ENCODE results near the gene TSNAXIP1. TPM values are rescaled to one million over a fixed set of nuclear protein-coding genes. Genes with fewer than 3 reads are reported as not detected.
A peak's percentile ranks its signal among the peaks of the same experiment; 100 is the strongest.

The TSNAXIP1 gene
- total and polyA plus RNA-seq, 8 donors = 0.52 to 7.1 (median 6.2) TPM

DNA sequence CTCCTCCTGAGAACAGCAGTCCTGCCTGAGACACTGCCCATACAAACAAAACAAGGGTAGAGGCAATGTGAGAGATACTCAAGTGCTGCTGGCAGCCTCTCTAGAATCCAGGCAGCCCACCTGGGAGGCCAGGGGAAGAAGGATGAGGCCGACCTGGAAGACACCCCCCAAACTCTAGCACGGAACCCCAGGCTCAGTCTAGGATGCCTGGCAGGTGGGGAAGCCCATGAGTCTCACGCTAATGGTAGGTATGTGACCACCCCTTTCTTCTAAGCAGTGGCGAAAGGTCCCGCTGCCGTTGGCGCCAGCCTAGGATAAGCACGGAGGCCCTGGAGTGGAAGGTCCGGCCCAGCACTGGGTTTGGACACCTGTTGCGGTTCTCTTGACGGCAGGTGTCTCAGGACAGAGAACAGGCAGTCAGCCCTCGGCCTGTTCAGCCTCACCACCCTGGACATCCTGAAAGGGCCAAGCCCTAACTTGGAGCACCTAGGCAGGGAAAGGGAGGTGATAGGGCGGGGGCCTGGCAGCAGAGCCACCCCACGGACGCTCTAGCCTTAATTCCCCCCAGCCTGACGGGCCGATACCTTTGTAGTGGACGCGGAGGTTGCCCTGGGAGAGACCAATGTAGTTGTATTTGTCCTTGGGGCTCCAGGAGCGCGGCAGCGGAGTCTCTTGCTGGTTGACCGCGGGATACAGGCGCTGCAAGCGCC lies 816 bp upstream of the TSNAXIP1 start:
- peak overlapping the region; percentile 90 to 92 for H3K4me3 ChIP-seq
- DNase-seq = peak in 1 of 4 donors; percentile 77

DNA sequence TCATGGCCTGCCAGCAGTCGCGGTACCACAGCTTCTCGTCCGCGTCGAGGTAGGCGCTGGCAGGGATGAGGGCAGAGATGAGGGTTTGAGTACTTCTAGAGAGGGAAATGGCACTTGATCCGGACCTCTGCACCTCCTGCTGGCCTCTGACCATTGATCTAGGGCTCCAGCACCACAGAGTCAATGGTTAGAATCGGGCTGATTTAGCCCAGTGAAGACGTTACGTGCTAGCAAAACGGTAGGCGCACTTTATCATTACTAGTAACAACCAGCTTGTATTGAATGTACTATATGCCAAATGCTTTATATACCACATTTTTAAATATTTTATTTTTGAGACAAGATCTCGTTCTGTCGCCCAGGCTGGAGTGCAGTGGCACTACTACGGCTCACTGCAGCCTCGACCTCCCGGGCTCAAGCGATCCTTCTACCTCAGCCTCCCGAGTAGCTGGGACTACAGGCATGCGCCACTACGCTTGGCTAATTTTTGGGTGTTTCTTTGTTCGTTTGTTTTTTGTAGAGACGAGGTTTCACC lies 526 bp downstream of the TSNAXIP1 start:
- ATAC-seq = no peak
- peak overlapping the region; percentile 90 to 92 for H3K4me3 ChIP-seq
- peak in 1 of 4 donors; percentile 39 for DNase-seq
- H3K9me3 ChIP-seq = no peaks in the 10 kb centered on the region
- TF ChIP-seq, protein P1, sequence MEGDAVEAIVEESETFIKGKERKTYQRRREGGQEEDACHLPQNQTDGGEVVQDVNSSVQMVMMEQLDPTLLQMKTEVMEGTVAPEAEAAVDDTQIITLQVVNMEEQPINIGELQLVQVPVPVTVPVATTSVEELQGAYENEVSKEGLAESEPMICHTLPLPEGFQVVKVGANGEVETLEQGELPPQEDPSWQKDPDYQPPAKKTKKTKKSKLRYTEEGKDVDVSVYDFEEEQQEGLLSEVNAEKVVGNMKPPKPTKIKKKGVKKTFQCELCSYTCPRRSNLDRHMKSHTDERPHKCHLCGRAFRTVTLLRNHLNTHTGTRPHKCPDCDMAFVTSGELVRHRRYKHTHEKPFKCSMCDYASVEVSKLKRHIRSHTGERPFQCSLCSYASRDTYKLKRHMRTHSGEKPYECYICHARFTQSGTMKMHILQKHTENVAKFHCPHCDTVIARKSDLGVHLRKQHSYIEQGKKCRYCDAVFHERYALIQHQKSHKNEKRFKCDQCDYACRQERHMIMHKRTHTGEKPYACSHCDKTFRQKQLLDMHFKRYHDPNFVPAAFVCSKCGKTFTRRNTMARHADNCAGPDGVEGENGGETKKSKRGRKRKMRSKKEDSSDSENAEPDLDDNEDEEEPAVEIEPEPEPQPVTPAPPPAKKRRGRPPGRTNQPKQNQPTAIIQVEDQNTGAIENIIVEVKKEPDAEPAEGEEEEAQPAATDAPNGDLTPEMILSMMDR (IDR thresholded peaks at IDR 0.05) = no peak
- peak overlapping the region in 1 of 2 donors; percentile 87 for H3K27ac ChIP-seq
- H3K4me1 ChIP-seq = peaks cover 11 to 32% of the 10 kb centered on the region in 2 donors
- H3K27me3 ChIP-seq = no peaks in the 10 kb centered on the region
- intact Hi-C loops (cut with DNase I) = no loop called here
- H3K36me3 ChIP-seq = peaks cover 0 to 15% of the 10 kb centered on the region in 2 donors

More for the DNA sequence above, 816 bp upstream of the TSNAXIP1 start:
- Histone ChIP-seq H3K36me3 (peaks cover 0 to 25% of the 10 kb centered on the region in 2 donors), H3K9me3 (no peaks in the 10 kb centered on the region), H3K27me3 (no peaks in the 10 kb centered on the region), H3K27ac (peak overlapping the region; percentile 45 to 87), H3K4me1 (peaks cover 11 to 44% of the 10 kb centered on the region in 2 donors)
- peak; percentile 12 for ATAC-seq
- intact Hi-C loops (cut with DNase I) = no loop called here
- TF ChIP-seq, protein P1 (IDR thresholded peaks at IDR 0.05) = no peak

GRCh38 chr16:67811899-67812298 lies 5.2 kb downstream of the TSNAXIP1 start:
- H3K4me3 ChIP-seq = no peak overlapping the region
- DNase-seq (no peak), ATAC-seq (no peak)
- H3K27ac ChIP-seq = no peak overlapping the region
- intact Hi-C loops (cut with DNase I) = no loop called here
- TF ChIP-seq, protein P1 (IDR thresholded peaks at IDR 0.05) = no peak
- peaks cover 0 to 7% of the 10 kb centered on the region in 2 donors for H3K4me1 ChIP-seq
- H3K36me3 ChIP-seq = no peaks in the 10 kb centered on the region
- no peaks in the 10 kb centered on the region for H3K9me3 ChIP-seq
- no peaks in the 10 kb centered on the region for H3K27me3 ChIP-seq

- TF ChIP-seq, protein P1 (IDR thresholded peaks at IDR 0.05) = no peak
- intact Hi-C loops (cut with DNase I) = no loop called here
Measured at GRCh38 chr16:67814567-67814966, 7.9 kb downstream of the TSNAXIP1 start.

GRCh38 chr16:67820608-67821259 lies 14.0 kb downstream of the TSNAXIP1 start:
- H3K27ac ChIP-seq = no peak overlapping the region
- peaks cover 0 to 7% of the 10 kb centered on the region in 2 donors for H3K4me1 ChIP-seq
- H3K27me3 ChIP-seq = no peaks in the 10 kb centered on the region
- TF ChIP-seq, protein P1 (IDR thresholded peaks at IDR 0.05) = no peak
- H3K36me3 ChIP-seq = peaks cover 0 to 2% of the 10 kb centered on the region in 2 donors
- no peak for ATAC-seq
- peak in 1 of 4 donors; percentile 49 for DNase-seq
- H3K9me3 ChIP-seq = no peaks in the 10 kb centered on the region
- intact Hi-C loops (cut with DNase I) = loop anchor here in 1 of 2 donors (10.0 kb wide), 1 partner anchor 146 kb away; no protein-coding TSS in a partner anchor
- no peak overlapping the region for H3K4me3 ChIP-seq

More at GRCh38 chr16:67814567-67814966, 7.9 kb downstream of the TSNAXIP1 start:
- no peaks in the 10 kb centered on the region for H3K36me3 ChIP-seq
- H3K9me3 ChIP-seq = no peaks in the 10 kb centered on the region
- ATAC-seq (no peak), DNase-seq (no peak)
- H3K4me3 ChIP-seq = no peak overlapping the region
- peaks cover 0 to 7% of the 10 kb centered on the region in 2 donors for H3K4me1 ChIP-seq
- H3K27me3 ChIP-seq = no peaks in the 10 kb centered on the region
- H3K27ac ChIP-seq = no peak overlapping the region

All from left lung (tissue), 10 donors.